ENCODE measurements around the gene RPL39L.

DNA sequence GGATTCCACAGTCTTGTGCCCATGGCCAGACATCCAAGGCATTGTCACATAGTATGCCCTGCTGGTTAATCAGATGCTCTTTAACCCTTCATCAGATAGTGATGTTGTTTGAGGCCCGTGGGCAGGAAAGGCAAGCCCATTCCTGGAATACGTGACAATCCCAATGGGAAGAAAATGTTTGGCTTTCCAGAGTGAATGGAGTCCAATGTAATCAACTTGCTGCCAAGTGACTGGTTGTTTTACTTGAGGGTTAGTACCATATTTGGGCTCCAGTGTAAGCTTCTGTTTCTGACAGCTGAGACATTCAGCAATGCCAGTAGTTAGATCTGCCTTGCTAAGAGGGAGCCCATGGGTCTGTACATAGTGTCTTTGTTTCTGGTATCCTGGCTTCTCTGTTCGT is 31.3 kb downstream of the RPL39L start:
- TF ChIP-seq SMC3 (IDR thresholded peaks at IDR 0.05; ENCODE audit: low read length) (no peak), POLR2A (IDR thresholded peaks at IDR 0.05; ENCODE audit: insufficient read depth in 1 of 2, low read depth in 2 of 2, low read length in 2 of 2) (no peak), ZBTB21 (CRISPR knock-in tag; IDR thresholded peaks at IDR 0.05) (no peak), BRF2 (CRISPR knock-in tag; IDR thresholded peaks at IDR 0.05) (no peak), ZNF761 (CRISPR knock-in tag; conservative IDR thresholded peaks at IDR 0.05) (no peak), SMAD3 (CRISPR knock-in tag; IDR thresholded peaks at IDR 0.05) (no peak), TAF1 (CRISPR knock-in tag; IDR thresholded peaks at IDR 0.05) (no peak), SETDB1 (CRISPR knock-in tag; IDR thresholded peaks at IDR 0.05; ENCODE audit: borderline replicate concordance) (no peak)
- TF ChIP-seq, protein P1, sequence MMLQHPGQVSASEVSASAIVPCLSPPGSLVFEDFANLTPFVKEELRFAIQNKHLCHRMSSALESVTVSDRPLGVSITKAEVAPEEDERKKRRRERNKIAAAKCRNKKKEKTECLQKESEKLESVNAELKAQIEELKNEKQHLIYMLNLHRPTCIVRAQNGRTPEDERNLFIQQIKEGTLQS (CRISPR knock-in tag; IDR thresholded peaks at IDR 0.05): no peak
- TF ChIP-seq, protein P2, sequence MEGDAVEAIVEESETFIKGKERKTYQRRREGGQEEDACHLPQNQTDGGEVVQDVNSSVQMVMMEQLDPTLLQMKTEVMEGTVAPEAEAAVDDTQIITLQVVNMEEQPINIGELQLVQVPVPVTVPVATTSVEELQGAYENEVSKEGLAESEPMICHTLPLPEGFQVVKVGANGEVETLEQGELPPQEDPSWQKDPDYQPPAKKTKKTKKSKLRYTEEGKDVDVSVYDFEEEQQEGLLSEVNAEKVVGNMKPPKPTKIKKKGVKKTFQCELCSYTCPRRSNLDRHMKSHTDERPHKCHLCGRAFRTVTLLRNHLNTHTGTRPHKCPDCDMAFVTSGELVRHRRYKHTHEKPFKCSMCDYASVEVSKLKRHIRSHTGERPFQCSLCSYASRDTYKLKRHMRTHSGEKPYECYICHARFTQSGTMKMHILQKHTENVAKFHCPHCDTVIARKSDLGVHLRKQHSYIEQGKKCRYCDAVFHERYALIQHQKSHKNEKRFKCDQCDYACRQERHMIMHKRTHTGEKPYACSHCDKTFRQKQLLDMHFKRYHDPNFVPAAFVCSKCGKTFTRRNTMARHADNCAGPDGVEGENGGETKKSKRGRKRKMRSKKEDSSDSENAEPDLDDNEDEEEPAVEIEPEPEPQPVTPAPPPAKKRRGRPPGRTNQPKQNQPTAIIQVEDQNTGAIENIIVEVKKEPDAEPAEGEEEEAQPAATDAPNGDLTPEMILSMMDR (CRISPR knock-in tag; IDR thresholded peaks at IDR 0.05): no peak

All from HepG2 (cell line).